Muscle layer of colon (tissue), 2 donors: ENCODE measurements around the gene GLMP.

Source experiments
- H3K27ac ChIP-seq: one replicate; pipeline ENCODE4 v1.7.0; 2013; ENCODE audit warnings: low read depth, mild to moderate bottlenecking, low read length, moderate library complexity
- H3K27me3 ChIP-seq, 2 donors: one replicate each; pipeline ENCODE4 v1.7.0; 2013; ENCODE audit warnings: low read length in 2 of 2, mild to moderate bottlenecking in 2 of 2; ENCODE audit not compliant: insufficient read depth in 2 of 2, control insufficient read depth in 1 of 2
- H3K36me3 ChIP-seq: one replicate; pipeline ENCODE4 v1.7.0; 2013; ENCODE audit warnings: mild to moderate bottlenecking, low read length; ENCODE audit not compliant: insufficient read depth
- H3K4me1 ChIP-seq: one replicate; pipeline ENCODE4 v1.7.0; 2013; ENCODE audit warnings: mild to moderate bottlenecking, low read length; ENCODE audit not compliant: insufficient read depth
- H3K4me3 ChIP-seq, 2 donors: one replicate each; pipeline ENCODE4 v1.7.0; 2013; ENCODE audit warnings: low read length in 2 of 2, low read depth in 1 of 2, mild to moderate bottlenecking in 1 of 2, moderate library complexity in 1 of 2
- H3K9ac ChIP-seq: one replicate; pipeline ENCODE4 v1.7.0; 2013; ENCODE audit warnings: low read length
- H3K9me3 ChIP-seq: one replicate; pipeline ENCODE4 v1.7.0; 2013; ENCODE audit warnings: mild to moderate bottlenecking, low read length
- donor health status: abdominal sarcoma.
- donor health status: Adenocarcinoma of cecum.

GLMP gene

GRCh38 chr1:156246781-156247459, 48.6 kb downstream of the GLMP start:
- H3K9ac ChIP-seq: no peak overlapping the region
- peaks cover 18% of the 10 kb centered on the region for H3K36me3 ChIP-seq
- H3K4me1 ChIP-seq: peaks cover 14% of the 10 kb centered on the region
- H3K27me3 ChIP-seq: peaks cover 18 to 28% of the 10 kb centered on the region in 2 donors
- H3K4me3 ChIP-seq: no peak overlapping the region
- H3K9me3 ChIP-seq: no peaks in the 10 kb centered on the region
- no peak overlapping the region for H3K27ac ChIP-seq

DNA sequence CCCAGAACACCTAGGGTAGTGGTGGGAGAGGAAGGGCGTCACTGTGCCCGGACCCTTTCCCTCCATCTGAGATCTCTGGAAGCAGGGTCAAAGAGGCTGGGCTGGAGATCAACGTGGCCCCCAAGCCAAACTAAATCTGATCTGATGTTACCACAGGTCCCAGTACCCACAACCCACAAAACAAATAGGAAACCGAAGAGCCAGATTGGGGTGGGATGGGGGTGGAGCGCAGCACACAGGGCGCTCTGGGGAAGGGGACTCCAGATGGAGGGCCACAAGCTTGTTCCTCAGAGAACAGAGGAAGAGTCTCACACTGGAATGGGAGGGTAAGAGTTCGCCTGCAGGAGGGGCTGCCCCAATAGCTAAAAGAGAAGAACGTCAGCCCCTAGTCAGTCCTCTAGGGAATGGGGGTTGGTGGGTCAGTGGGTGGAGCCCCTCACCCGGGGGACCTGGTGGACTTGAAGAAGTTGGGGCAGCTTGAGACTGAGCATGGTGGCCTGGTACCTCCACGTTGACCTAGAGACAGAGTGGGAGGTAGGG, 49.2 kb downstream of the GLMP start:
- Histone ChIP-seq H3K4me3 (no peak overlapping the region), H3K4me1 (peaks cover 14% of the 10 kb centered on the region), H3K27me3 (peaks cover 18 to 28% of the 10 kb centered on the region in 2 donors), H3K27ac (no peak overlapping the region), H3K36me3 (peaks cover 12% of the 10 kb centered on the region), H3K9ac (no peak overlapping the region), H3K9me3 (no peaks in the 10 kb centered on the region)

DNA sequence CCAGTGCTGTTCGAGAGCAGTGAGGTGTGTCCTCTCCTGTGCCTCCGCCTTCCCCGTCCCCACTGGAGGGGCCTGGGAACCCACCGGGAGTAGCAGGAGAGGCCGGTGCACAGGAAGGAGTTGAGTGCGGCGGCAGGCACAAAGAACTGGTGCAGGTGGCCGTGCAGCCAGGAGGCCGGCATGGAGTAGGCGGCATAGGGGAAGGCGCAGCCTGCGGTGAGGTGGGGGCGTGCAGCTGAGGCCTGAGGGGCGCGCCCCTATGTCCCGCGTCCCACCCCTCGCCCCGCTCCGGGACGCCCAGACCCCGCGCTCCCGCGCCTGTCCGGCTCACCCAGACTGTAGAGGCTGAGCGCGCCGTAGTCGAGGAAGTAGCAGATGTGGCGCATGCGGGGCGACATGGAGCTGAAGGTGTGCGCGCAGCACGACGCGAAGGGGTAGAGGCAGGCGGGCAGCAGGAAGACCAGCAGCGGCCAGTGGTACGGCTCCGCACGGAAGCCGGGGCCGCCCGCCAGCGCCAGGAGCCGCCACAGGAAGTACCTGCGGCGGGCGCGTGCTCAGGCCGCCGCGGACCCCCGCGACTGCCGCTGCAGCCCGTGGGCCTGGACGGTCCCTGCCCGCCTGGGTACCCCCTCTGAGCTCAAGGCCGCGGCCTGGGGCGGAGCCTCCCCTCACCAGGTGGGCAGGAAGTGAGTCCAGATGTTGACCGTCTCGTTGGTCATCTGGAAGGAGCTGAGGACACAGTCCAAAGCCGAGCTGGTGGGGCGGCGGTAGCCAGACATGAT, 49.8 kb downstream of the GLMP start:
- peaks cover 18 to 28% of the 10 kb centered on the region in 2 donors for H3K27me3 ChIP-seq
- H3K9me3 ChIP-seq: no peaks in the 10 kb centered on the region
- H3K4me3 ChIP-seq: no peak overlapping the region
- peaks cover 14% of the 10 kb centered on the region for H3K4me1 ChIP-seq
- no peak overlapping the region for H3K9ac ChIP-seq
- peaks cover 6% of the 10 kb centered on the region for H3K36me3 ChIP-seq
- H3K27ac ChIP-seq: no peak overlapping the region

DNA sequence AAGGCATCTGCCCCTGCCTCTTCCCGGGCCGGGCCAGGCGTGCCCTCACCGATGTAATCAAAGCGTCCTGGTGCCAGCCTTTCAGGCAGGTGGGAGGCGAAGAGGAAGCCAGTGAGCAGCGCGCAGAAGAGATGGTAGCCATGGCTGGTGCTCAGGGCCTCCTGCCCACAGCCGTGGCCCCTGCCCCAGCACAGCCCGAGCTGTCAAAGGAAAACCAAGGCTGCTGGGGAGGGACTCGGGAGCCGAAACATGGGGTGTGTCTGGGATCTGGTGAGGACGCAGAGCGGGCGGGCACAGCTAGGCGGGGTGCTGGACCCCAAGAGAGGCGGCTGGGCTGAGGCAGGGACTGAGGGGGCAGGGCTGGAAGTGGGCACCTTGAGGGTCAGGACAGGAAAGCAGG, 50.8 kb downstream of the GLMP start:
- H3K27ac ChIP-seq: no peak overlapping the region
- H3K9ac ChIP-seq: no peak overlapping the region
- no peaks in the 10 kb centered on the region for H3K9me3 ChIP-seq
- H3K36me3 ChIP-seq: peaks cover 4% of the 10 kb centered on the region
- H3K27me3 ChIP-seq: peaks cover 18 to 28% of the 10 kb centered on the region in 2 donors
- H3K4me1 ChIP-seq: peaks cover 14% of the 10 kb centered on the region
- H3K4me3 ChIP-seq: no peak overlapping the region

DNA sequence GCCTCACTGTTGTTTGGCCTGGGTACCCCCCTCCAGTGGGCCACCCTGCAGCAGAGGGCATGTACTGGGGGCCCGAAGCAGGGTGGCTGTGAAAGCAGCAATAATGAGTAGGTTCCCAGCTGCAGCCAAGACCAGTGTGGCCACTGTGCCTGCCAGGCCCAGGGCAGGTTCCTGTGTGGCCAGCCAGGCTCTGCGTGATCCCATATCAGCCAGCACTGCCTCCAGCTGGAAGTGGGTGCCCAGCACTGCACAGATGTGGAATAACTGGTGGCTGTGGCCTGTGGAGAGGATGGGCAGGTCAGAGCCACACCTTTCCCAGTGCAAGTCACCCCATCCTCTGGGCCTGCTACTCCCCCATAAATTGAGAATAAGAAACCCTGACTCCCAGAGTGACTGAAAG, 51.4 kb downstream of the GLMP start:
- Histone ChIP-seq H3K27ac (no peak overlapping the region), H3K9me3 (no peaks in the 10 kb centered on the region), H3K27me3 (peaks cover 18 to 28% of the 10 kb centered on the region in 2 donors), H3K4me1 (peaks cover 14% of the 10 kb centered on the region), H3K9ac (no peak overlapping the region), H3K36me3 (peaks cover 10% of the 10 kb centered on the region), H3K4me3 (no peak overlapping the region)

DNA sequence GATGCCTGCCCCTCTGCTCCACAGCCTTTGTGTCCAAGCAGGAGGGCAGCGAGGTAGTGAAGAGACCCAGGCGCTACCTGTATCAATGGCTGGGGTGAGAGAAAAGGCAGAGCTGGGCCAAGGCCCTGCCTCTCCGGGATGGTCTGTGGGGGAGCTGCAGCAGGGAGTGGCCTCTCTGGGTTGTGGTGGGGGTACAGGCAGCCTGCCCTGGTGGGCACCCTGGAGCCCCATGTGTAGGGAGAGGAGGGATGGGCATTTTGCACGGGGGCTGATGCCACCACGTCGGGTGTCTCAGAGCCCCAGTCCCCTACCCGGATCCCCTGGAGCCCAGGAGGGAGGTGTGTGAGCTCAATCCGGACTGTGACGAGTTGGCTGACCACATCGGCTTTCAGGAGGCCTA, 52.7 kb downstream of the GLMP start:
- Histone ChIP-seq H3K4me3 (no peak overlapping the region), H3K4me1 (peaks cover 10% of the 10 kb centered on the region), H3K9ac (no peak overlapping the region), H3K36me3 (peaks cover 23% of the 10 kb centered on the region), H3K27ac (no peak overlapping the region), H3K27me3 (peaks cover 18 to 28% of the 10 kb centered on the region in 2 donors), H3K9me3 (no peaks in the 10 kb centered on the region)
